ENCODE measurements around the gene ATXN10.

GRCh38 chr22:45843986-45844385 lies 172.4 kb downstream of the ATXN10 start:
- TF ChIP-seq CTCF (IDR thresholded peaks at IDR 0.05) = no peak
- no peak for TF ChIP-seq POLR2A (IDR thresholded peaks at IDR 0.05)
